Measurements from ENCODE around the gene PBX1. TPM values are rescaled to one million over a fixed set of nuclear protein-coding genes. Genes with fewer than 3 reads are reported as not detected.

Gene PBX1
- total and polyA plus RNA-seq, 4 donors: 7.8 to 112 (median 33.5) TPM

DNA sequence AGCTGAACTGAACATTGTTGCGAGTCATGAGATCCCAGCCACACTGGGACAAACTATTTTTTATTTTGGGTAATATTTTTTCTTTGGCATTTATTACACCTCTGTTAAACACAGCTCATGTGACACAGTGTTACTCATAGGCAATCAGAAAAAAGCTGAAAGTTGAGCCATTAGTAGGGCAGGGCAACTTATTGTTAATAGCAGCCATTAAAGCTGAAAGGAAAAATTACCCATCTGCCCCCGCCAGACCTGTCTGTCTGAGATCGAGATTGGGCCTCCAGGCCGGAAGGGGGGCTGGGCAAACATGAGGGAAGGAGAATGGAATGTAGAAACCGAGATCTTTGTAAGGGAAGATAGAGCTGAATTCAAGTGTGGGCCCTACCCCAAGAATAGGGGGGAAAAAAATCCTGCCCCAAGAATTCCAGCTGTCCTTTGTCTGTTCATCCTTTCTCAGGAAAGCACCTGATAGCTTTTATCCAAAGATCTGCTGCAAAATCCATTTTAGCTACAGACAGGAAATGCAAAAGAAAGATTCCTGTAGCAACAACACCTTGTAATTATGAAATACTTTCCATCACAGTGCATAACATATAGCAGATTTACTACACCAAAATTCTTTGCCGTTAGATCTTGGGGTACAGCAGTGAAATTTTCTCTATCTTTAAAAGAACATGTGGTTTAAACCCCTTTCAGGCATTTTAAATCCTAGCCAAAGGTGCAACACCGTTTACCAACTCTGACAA is 212.8 kb downstream of the PBX1 start:
- DNase-seq (peak in 2 of 3 donors; percentile 61 to 63), ATAC-seq (ENCODE audit: insufficient read depth, low FRiP score) (no peak)
- Histone ChIP-seq H3K27ac (ENCODE audit: low read depth in 1 of 2, low read length in 1 of 2) (peak overlapping the region; percentile 72 to 77), H3K4me1 (ENCODE audit: control insufficient read depth in 5 of 5, insufficient read depth in 5 of 5, low read length in 5 of 5) (peaks cover 12 to 74% (median 37%) of the 10 kb centered on the region in 5 donors), H3K36me3 (ENCODE audit: control insufficient read depth in 4 of 4, insufficient read depth in 4 of 4, low read length in 4 of 4) (no peaks in the 10 kb centered on the region), H3K9ac (ENCODE audit: insufficient read depth in 1 of 2, low read length in 2 of 2) (no peak overlapping the region), H3K9me3 (ENCODE audit: control insufficient read depth in 4 of 4, insufficient read depth in 3 of 4, low read length in 3 of 4) (no peaks in the 10 kb centered on the region), H3K27me3 (ENCODE audit: control insufficient read depth in 3 of 3, insufficient read depth in 3 of 3, low read length in 2 of 3) (no peaks in the 10 kb centered on the region), H3K4me3 (no peak overlapping the region)
- TF ChIP-seq, protein P1, sequence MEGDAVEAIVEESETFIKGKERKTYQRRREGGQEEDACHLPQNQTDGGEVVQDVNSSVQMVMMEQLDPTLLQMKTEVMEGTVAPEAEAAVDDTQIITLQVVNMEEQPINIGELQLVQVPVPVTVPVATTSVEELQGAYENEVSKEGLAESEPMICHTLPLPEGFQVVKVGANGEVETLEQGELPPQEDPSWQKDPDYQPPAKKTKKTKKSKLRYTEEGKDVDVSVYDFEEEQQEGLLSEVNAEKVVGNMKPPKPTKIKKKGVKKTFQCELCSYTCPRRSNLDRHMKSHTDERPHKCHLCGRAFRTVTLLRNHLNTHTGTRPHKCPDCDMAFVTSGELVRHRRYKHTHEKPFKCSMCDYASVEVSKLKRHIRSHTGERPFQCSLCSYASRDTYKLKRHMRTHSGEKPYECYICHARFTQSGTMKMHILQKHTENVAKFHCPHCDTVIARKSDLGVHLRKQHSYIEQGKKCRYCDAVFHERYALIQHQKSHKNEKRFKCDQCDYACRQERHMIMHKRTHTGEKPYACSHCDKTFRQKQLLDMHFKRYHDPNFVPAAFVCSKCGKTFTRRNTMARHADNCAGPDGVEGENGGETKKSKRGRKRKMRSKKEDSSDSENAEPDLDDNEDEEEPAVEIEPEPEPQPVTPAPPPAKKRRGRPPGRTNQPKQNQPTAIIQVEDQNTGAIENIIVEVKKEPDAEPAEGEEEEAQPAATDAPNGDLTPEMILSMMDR (IDR thresholded peaks at IDR 0.05; ENCODE audit: control extremely low read depth, extremely low read depth): no peak
- 64 to 73% methylated on average over 7 of the region's 7 CpGs for WGBS, 2 donors

DNA sequence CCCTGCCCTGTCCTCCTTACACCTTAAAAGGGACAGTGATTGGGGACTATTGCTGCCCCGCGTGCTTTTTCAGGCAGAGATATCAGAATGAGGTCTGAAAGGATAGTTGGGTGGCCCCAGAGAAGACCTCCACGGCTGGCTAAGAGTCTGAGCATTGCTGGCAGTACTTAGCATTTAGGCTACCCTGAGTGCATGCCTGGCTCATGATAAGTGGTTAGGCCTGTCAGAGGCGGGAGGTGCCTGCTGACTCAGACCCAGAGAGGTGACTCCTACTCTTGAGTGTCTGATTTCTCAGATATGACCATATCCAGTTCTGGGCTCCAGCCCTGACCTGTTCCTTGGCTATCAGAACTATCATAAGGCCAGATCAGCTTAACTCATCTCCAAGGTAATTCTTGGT is 213.7 kb downstream of the PBX1 start:
- H3K27ac ChIP-seq (ENCODE audit: low read depth in 1 of 2, low read length in 1 of 2): peak overlapping the region; percentile 72 to 77
- no peaks in the 10 kb centered on the region for H3K27me3 ChIP-seq (ENCODE audit: control insufficient read depth in 3 of 3, insufficient read depth in 3 of 3, low read length in 2 of 3)
- H3K4me1 ChIP-seq (ENCODE audit: control insufficient read depth in 5 of 5, insufficient read depth in 5 of 5, low read length in 5 of 5): peaks cover 12 to 67% (median 32%) of the 10 kb centered on the region in 5 donors
- H3K9me3 ChIP-seq (ENCODE audit: control insufficient read depth in 4 of 4, insufficient read depth in 3 of 4, low read length in 3 of 4): no peaks in the 10 kb centered on the region
- WGBS, 2 donors: 69 to 84% methylated on average over 4 of the region's 4 CpGs
- H3K4me3 ChIP-seq: no peak overlapping the region
- TF ChIP-seq, protein P1 (IDR thresholded peaks at IDR 0.05; ENCODE audit: control extremely low read depth, extremely low read depth): no peak
- peak; percentile 41 to 65 (median 65) for DNase-seq
- no peaks in the 10 kb centered on the region for H3K36me3 ChIP-seq (ENCODE audit: control insufficient read depth in 4 of 4, insufficient read depth in 4 of 4, low read length in 4 of 4)
- no peak overlapping the region for H3K9ac ChIP-seq (ENCODE audit: insufficient read depth in 1 of 2, low read length in 2 of 2)
- ATAC-seq (ENCODE audit: insufficient read depth, low FRiP score): peak; percentile 93

- no peaks in the 10 kb centered on the region for H3K36me3 ChIP-seq (ENCODE audit: control insufficient read depth in 4 of 4, insufficient read depth in 4 of 4, low read length in 4 of 4)
- ATAC-seq (ENCODE audit: insufficient read depth, low FRiP score): no peak
- H3K9me3 ChIP-seq (ENCODE audit: control insufficient read depth in 4 of 4, insufficient read depth in 3 of 4, low read length in 3 of 4): no peaks in the 10 kb centered on the region
- no peak for DNase-seq
- no peaks in the 10 kb centered on the region for H3K27me3 ChIP-seq (ENCODE audit: control insufficient read depth in 3 of 3, insufficient read depth in 3 of 3, low read length in 2 of 3)
- TF ChIP-seq, protein P1 (IDR thresholded peaks at IDR 0.05; ENCODE audit: control extremely low read depth, extremely low read depth): no peak
- no peak overlapping the region for H3K4me3 ChIP-seq
- WGBS, 2 donors: 85 to 96% methylated on average over 5 of the region's 5 CpGs
- H3K9ac ChIP-seq (ENCODE audit: insufficient read depth in 1 of 2, low read length in 2 of 2): no peak overlapping the region
- peaks cover 12 to 62% (median 32%) of the 10 kb centered on the region in 5 donors for H3K4me1 ChIP-seq (ENCODE audit: control insufficient read depth in 5 of 5, insufficient read depth in 5 of 5, low read length in 5 of 5)
- H3K27ac ChIP-seq (ENCODE audit: low read depth in 1 of 2, low read length in 1 of 2): peak overlapping the region in 1 of 2 donors; percentile 76
Measured at GRCh38 chr1:164773102-164773501, 214.1 kb downstream of the PBX1 start.

Measured in lung (tissue), 12 donors.